B cell (primary cell): ENCODE data around the gene ADAM30. TPM values are rescaled to one million over a fixed set of nuclear protein-coding genes. Genes with fewer than 3 reads are reported as not detected.
"Not testable (repeated sequence)": the region's sequence is repeated elsewhere in the genome, so short reads cannot be mapped to it uniquely, and the experiment has no call there.

Experiments used
- ATAC-seq: fragments of 200-7000 bp; cut with Tn5 transposase; one replicate; pipeline ENCODE4 v1.10.0; 2021; ENCODE audit warnings: low read depth, mild to moderate bottlenecking, moderate number of reproducible peaks, moderate library complexity
- CTCF ChIA-PET: fragments of 350-600 bp; sonication (Branson Sonifier 250); formaldehyde crosslinking; loops from one replicate; lab custom pipeline; 2021; ENCODE audit warnings: antibody characterized with exemption, inconsistent platforms; lab: Charles Lee
- POLR2A ChIA-PET: fragments of 350-600 bp; sonication (Branson Sonifier 250); formaldehyde crosslinking; loops from one replicate; lab custom pipeline; 2021; ENCODE audit warnings: antibody characterized with exemption; lab: Charles Lee
- DNase-seq: peaks from one replicate; pipeline ENCODE4 v3.0.0; 2013
- H2AFZ ChIP-seq: 2 replicates; pipeline ENCODE4 v1.6.1; 2012; ENCODE audit warnings: mild to moderate bottlenecking, low read depth, low read length; ENCODE audit not compliant: insufficient read depth, poor library complexity, severe bottlenecking
- H3K27ac ChIP-seq, 2 donors: 1 replicate in 1 of 2; 2 replicates in 1 of 2; pipeline ENCODE4 v1.5.1; 2012 to 2013; ENCODE audit warnings: low read length in 2 of 2, mild to moderate bottlenecking in 2 of 2, moderate library complexity in 1 of 2
- H3K27me3 ChIP-seq, 4 experiments: fragments of 200-600 bp in 1 of 4; sonication (generic) in 1 of 4; replicated peaks in 1 of 4; 1 replicate in 2 of 4; 2 replicates in 2 of 4; pipeline versions ENCODE4 v1.6.1 to v1.7.0; 2013 to 2016; ENCODE audit warnings: low read length in 3 of 4, mild to moderate bottlenecking in 2 of 4, mixed read lengths in 1 of 4, moderate library complexity in 1 of 4; ENCODE audit not compliant: insufficient read depth in 4 of 4, control insufficient read depth in 3 of 4; ENCODE audit errors: control extremely low read depth in 1 of 4
- H3K36me3 ChIP-seq, 2 experiments: replicated peaks in 1 of 2; 1 replicate in 1 of 2; 2 replicates in 1 of 2; pipeline versions ENCODE4 v1.6.1 to v1.7.1; 2013; ENCODE audit warnings: low read length in 1 of 2; ENCODE audit not compliant: insufficient read depth in 2 of 2, control insufficient read depth in 1 of 2; ENCODE audit errors: control extremely low read depth in 1 of 2, extremely low read depth in 1 of 2
- H3K4me1 ChIP-seq, 2 donors: fragments of 200-600 bp in 1 of 2; sonication (generic) in 1 of 2; 1 replicate in 1 of 2; 2 replicates in 1 of 2; pipeline versions ENCODE4 v1.5.1 to v1.6.1; 2013 to 2017; ENCODE audit warnings: low read length in 2 of 2; ENCODE audit not compliant: control insufficient read depth in 2 of 2, insufficient read depth in 2 of 2
- H3K4me2 ChIP-seq: replicated peaks from 2 replicates; pipeline ENCODE3; 2012; ENCODE audit warnings: mild to moderate bottlenecking, low read depth, low read length; ENCODE audit not compliant: poor library complexity, severe bottlenecking
- H3K4me3 ChIP-seq, 5 experiments: fragments of 200-600 bp in 1 of 5; sonication (generic) in 1 of 5; 1 replicate in 3 of 5; 2 replicates in 2 of 5; pipeline versions ENCODE4 v1.5.1 to v1.7.0; 2011 to 2016; ENCODE audit warnings: low read length in 4 of 5, mild to moderate bottlenecking in 4 of 5, low read depth in 2 of 5, control low read depth in 1 of 5, moderate library complexity in 1 of 5; ENCODE audit not compliant: insufficient read depth in 1 of 5; ENCODE audit errors: control extremely low read depth in 1 of 5, extremely low read depth in 1 of 5
- H3K79me2 ChIP-seq: fragments of 200-600 bp; sonication (generic); one replicate; pipeline ENCODE4 v1.6.0; 2016; ENCODE audit warnings: low read length; ENCODE audit not compliant: control insufficient read depth, insufficient read depth
- H3K9ac ChIP-seq: fragments of 200-600 bp; sonication (generic); 2 replicates; pipeline ENCODE4 v1.6.1; 2017; ENCODE audit warnings: mild to moderate bottlenecking, low read length, moderate library complexity
- H3K9me3 ChIP-seq, 3 donors: one replicate each; pipeline versions ENCODE4 v1.6.1 to v1.7.1; 2013; ENCODE audit warnings: low read length in 2 of 3; ENCODE audit not compliant: control insufficient read depth in 2 of 3, insufficient read depth in 1 of 3; ENCODE audit errors: control extremely low read depth in 1 of 3
- H4K20me1 ChIP-seq: 2 replicates; pipeline ENCODE4 v1.6.0; 2012; ENCODE audit warnings: mild to moderate bottlenecking, low read length; ENCODE audit not compliant: insufficient read depth, control insufficient read depth, poor library complexity, severe bottlenecking
- H3K27ac Mint-ChIP-seq: one replicate; pipeline ENCODE4 v1.8.0; 2021; ENCODE audit warnings: mixed read lengths
- H3K27me3 Mint-ChIP-seq: one replicate; pipeline ENCODE4 v1.8.0; 2021; ENCODE audit warnings: mixed read lengths
- H3K4me1 Mint-ChIP-seq: one replicate; pipeline ENCODE4 v1.8.0; 2021; ENCODE audit warnings: mixed read lengths
- H3K4me3 Mint-ChIP-seq: one replicate; pipeline ENCODE4 v1.8.0; 2021; ENCODE audit warnings: mixed read lengths
- H3K9me3 Mint-ChIP-seq: one replicate; pipeline ENCODE4 v1.8.0; 2022; ENCODE audit warnings: mixed read lengths; ENCODE audit not compliant: insufficient read depth
- CTCF ChIP-seq: fragments of 200-600 bp; IDR thresholded peaks from one replicate; pipeline ENCODE4 v1.8.0; 2022; ENCODE audit warnings: antibody characterized with exemption, mild to moderate bottlenecking
- EZH2 ChIP-seq: IDR thresholded peaks from 2 replicates; pipeline ENCODE4 v1.6.1; 2012; ENCODE audit warnings: borderline replicate concordance, low read depth, mild to moderate bottlenecking, moderate library complexity, low read length; ENCODE audit not compliant: insufficient read depth, poor library complexity, severe bottlenecking
- WGBS: methylation state at CpG from one replicate; pipeline ENCODE4 v1.1.5; 2013; ENCODE audit warnings: missing lambda C conversion rate; ENCODE audit not compliant: insufficient coverage; 5-methylcytosine and 5-hydroxymethylcytosine counted together
- intact Hi-C: fragments of 100-400 bp; cut with micrococcal nuclease; formaldehyde crosslinking; loops from one replicate; pipeline ENCODE4 v1.10.0; 2022
- polyA plus RNA-seq: library from polyadenylated mRNA; depleted of rRNA; stranded (reverse); fragments of >200 nt; gene quantifications from 2 replicates; pipeline ENCODE4 v1.2.3, GENCODE V29; 2012
- total RNA-seq, 2 donors: library from RNA; stranded (reverse); fragments of 120-200 nt in 1 of 2; gene quantifications; 1 replicate in 1 of 2; 2 replicates in 1 of 2; pipeline versions ENCODE4 v1.2.3 to v1.2.4, GENCODE V29; 2013 to 2022

Gene ADAM30
- total and polyA plus RNA-seq, 2 donors (not counting 1 experiment from before 2014, with no cell fraction given), result not detected

- 86% methylated on average over 2 of the region's 2 CpGs for WGBS
- ATAC-seq, result no peak
- CTCF ChIA-PET, result interaction anchor here (1.1 to 1.2 kb wide), 2 partner anchors 12 to 49 kb away, joined by 4 read pairs; no protein-coding TSS in a partner anchor
- Histone ChIP-seq H3K4me1 (no peaks in the 10 kb centered on the region), H2AFZ (no peak overlapping the region), H3K4me3 (no peak overlapping the region), H3K9me3 (no peaks in the 10 kb centered on the region), H3K36me3 (no peaks in the 10 kb centered on the region), H3K9ac (no peak overlapping the region), H3K27me3 (no peaks in the 10 kb centered on the region), H3K27ac (no peak overlapping the region), H3K79me2 (no peaks in the 10 kb centered on the region), H3K4me2 (no peak overlapping the region), H4K20me1 (no peaks in the 10 kb centered on the region)
- POLR2A ChIA-PET, result no interaction called here
- no peak for TF ChIP-seq CTCF
- TF ChIP-seq EZH2, result no peak
- no peaks in the 10 kb centered on the region for H3K4me1 Mint-ChIP-seq
- H3K27me3 Mint-ChIP-seq, result peaks cover 35% of the 10 kb centered on the region
- no peak for DNase-seq
- H3K27ac Mint-ChIP-seq, result no peak overlapping the region
- H3K9me3 Mint-ChIP-seq, result no peaks in the 10 kb centered on the region
- intact Hi-C loops, result no loop called here
- no peak overlapping the region for H3K4me3 Mint-ChIP-seq
These were observed 38.2 kb downstream of the ADAM30 start for GRCh38 chr1:119858126-119858525.

- Histone ChIP-seq H3K27me3 (no peaks in the 10 kb centered on the region), H3K36me3 (no peaks in the 10 kb centered on the region), H4K20me1 (no peaks in the 10 kb centered on the region), H3K4me2 (no peak overlapping the region), H3K27ac (no peak overlapping the region), H3K9me3 (no peaks in the 10 kb centered on the region), H3K9ac (no peak overlapping the region), H3K4me1 (no peaks in the 10 kb centered on the region), H2AFZ (no peak overlapping the region), H3K4me3 (no peak overlapping the region), H3K79me2 (no peaks in the 10 kb centered on the region)
- H3K27ac Mint-ChIP-seq, result no peak overlapping the region
- intact Hi-C loops, result no loop called here
- CTCF ChIA-PET, result no interaction called here
- TF ChIP-seq EZH2, result no peak
- TF ChIP-seq CTCF, result no peak
- POLR2A ChIA-PET, result no interaction called here
- no peak for DNase-seq
- H3K27me3 Mint-ChIP-seq, result peaks cover 2% of the 10 kb centered on the region
- H3K4me1 Mint-ChIP-seq, result no peaks in the 10 kb centered on the region
- no peaks in the 10 kb centered on the region for H3K9me3 Mint-ChIP-seq
- no peak overlapping the region for H3K4me3 Mint-ChIP-seq
- 95% methylated on average over 15 of the region's 23 CpGs for WGBS
- no peak for ATAC-seq
These were observed 43.2 kb downstream of the ADAM30 start for GRCh38 chr1:119853155-119853554.

- H3K27me3 Mint-ChIP-seq, CTCF ChIA-PET, H3K79me2 ChIP-seq, H3K27ac Mint-ChIP-seq, H3K4me3 Mint-ChIP-seq, H3K9me3 ChIP-seq, H4K20me1 ChIP-seq, POLR2A ChIA-PET, H3K4me1 Mint-ChIP-seq, H3K4me1 ChIP-seq, H3K4me2 ChIP-seq, ATAC-seq, H2AFZ ChIP-seq, H3K9me3 Mint-ChIP-seq, H3K36me3 ChIP-seq, H3K27ac ChIP-seq, intact Hi-C loops, DNase-seq, H3K9ac ChIP-seq, H3K4me3 ChIP-seq, H3K27me3 ChIP-seq: not testable (repeated sequence)
- WGBS, result 53% methylated on average over 4 of the region's 6 CpGs
These were observed 52.1 kb downstream of the ADAM30 start for GRCh38 chr1:119844206-119844605.
